ENCODE data around the gene UGT3A2.
A peak's percentile ranks its signal among the peaks of the same experiment; 100 is the strongest.

The UGT3A2 gene, protein sequence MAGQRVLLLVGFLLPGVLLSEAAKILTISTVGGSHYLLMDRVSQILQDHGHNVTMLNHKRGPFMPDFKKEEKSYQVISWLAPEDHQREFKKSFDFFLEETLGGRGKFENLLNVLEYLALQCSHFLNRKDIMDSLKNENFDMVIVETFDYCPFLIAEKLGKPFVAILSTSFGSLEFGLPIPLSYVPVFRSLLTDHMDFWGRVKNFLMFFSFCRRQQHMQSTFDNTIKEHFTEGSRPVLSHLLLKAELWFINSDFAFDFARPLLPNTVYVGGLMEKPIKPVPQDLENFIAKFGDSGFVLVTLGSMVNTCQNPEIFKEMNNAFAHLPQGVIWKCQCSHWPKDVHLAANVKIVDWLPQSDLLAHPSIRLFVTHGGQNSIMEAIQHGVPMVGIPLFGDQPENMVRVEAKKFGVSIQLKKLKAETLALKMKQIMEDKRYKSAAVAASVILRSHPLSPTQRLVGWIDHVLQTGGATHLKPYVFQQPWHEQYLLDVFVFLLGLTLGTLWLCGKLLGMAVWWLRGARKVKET

DNA sequence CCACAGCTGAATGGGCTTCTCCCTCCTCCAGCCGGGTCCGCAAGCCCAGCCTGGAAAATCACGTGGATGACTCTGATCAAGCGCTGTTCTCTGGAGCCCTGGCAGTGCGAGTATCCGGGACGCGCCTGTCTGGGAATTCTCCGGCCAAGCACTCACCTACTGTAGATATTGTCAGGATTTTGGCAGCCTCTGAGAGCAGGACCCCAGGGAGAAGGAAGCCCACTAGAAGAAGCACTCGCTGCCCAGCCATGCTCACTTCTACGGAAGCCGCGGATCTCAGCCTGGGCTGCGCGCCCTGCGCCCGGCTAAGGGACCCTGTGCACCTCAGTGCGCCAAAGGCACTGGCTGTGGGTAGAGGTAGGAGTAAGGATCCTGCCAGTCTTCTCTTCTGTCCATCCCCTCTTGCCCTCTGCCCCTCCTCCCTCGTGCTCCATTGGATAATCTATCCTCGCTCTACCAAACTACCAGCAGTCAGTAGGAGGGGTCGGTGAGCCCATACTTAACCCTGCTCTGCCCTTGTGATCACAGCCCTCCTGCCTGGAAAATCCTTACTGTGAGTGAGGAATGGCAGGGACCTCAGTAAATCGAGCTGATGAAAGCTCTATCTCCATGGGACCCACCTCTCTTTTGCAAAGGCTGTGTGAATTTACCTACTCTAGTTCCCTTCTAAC is at the start of gene UGT3A2:
Gene UGT3A2 (minus strand): TSS at position 343 of the 671 bp plus-strand sequence. CDS start 93 bp downstream, at position 250.
- no peak for DNase-seq (ENCODE audit: low spot score)

DNA sequence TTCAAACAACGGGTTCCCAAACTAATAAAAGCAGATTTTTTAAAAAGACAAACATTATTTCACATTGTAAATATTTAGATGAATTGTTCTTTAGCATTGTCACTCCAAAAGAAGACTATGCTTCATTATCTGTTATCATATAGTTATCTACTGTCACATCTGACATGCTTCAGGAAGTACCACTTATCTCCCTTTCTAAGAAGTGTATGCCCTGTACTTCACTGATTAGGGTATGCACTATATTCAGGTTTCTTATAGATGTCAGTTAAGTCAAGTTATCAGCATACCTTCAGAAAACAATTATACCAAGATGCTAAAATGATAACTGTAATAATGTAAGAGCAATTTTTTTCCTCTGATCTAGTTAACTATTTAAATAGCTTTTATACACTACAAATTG is 44.6 kb upstream of the UGT3A2 start:
- no peak for DNase-seq (ENCODE audit: low spot score)

DNA sequence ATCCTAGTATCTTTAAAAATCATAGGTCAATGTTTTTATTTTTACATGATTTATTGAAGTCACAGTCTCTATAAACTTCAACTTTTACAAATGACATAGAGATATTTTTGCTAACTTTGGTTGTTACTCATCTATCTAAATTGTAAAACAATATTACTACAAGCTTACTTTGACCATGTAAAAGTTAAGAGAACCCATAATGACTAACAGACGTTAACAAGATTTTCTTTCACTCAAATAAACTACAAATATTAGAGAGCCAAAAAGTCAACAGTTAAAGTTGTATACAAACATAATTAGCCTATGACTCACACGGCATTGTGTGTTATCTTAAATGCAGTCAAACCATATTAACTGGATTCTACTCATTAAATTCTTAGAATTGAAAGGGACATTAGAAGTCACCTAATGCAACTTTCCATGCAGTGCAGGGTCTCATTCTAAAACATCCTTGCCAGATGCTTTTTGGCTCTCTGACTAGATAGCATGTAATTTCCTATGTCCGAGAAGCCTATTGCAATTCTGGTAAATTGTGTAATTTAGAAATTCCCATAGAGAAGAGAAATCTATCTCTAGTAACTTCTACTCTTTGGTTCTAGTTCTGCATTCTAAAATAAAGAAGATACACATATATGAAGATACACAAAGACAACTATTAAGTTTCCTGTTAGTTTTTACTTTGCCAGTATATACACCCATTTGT is 42.2 kb upstream of the UGT3A2 start:
- DNase-seq (ENCODE audit: low spot score) = no peak

DNA sequence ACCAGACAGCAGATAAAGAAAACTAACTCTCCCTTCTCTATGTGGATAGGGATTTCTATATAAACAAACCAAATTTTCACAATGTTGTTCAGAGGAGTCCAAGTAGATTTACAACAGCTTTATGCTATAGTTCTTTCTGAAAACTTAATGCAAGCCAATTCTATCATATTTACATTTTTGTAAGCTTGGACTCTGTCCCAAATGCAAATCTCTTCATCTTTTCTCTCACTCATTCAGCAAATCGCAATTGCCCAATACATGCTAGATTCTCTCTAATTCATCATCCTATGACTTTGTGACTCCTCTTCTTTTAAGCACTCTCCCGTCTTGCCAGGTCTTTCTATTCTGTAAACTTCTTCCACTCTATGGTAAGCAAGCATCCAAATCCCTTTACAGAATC is 39.1 kb upstream of the UGT3A2 start:
- no peak for DNase-seq (ENCODE audit: low spot score)

DNA sequence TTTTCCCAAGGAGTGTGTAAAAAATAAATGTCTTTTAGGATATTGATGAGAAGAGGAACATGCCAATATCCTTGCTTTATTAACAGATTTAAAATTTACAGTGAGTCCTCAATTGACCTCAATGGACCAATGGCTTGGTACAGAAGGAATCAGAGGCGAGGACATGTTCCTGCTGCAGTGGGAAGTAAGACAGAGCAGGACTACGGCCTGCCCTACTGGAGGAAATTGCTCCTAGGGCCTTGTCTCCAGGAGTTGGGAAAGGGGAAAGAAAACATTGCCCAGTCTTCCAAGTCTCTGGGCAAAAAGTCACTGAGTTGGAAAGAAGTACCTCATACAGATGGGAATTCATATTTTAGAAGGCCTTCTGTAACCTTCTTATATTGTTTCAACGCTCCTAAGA is 33.1 kb upstream of the UGT3A2 start:
- no peak for DNase-seq (ENCODE audit: low spot score)

DNA sequence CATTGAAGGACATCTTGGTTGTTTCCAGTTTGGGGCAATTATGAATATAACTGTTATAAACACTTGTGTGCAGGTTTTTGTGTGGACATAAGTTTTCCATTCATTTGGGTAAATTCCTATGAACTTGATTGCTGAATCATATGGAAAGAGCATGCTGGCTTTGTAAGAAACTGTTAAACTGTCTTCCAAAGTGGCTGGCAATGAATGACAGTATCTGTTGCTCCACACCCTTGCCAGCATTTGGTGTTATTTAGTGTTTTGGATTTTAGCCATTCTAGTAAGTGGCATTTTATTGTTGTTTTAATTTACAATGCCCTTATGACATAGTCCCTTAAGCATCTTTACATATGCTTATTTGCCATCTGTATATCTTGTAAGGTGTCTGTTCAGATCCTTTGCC is 29.8 kb upstream of the UGT3A2 start:
- DNase-seq (ENCODE audit: low spot score) = no peak

DNA sequence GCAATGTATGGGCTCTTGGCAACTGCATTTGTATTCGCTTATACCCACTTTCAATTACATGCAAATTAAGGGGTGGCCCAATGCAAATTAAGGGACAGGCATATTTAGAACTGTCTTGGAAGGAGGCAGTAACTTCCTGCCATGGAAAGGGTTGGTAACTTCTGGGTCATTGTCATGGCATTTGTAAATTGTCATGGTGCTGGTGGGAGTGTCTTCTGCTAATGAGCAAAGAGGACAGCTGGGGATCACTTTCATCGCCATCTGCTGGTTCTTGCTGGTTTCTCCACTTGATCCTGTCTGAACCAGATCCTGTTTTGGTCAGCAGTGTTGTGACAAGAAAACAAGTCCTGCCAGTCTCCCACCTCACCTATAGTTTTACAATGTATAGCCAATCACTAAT is 23.3 kb upstream of the UGT3A2 start:
- DNase-seq (ENCODE audit: low spot score) = no peak

DNA sequence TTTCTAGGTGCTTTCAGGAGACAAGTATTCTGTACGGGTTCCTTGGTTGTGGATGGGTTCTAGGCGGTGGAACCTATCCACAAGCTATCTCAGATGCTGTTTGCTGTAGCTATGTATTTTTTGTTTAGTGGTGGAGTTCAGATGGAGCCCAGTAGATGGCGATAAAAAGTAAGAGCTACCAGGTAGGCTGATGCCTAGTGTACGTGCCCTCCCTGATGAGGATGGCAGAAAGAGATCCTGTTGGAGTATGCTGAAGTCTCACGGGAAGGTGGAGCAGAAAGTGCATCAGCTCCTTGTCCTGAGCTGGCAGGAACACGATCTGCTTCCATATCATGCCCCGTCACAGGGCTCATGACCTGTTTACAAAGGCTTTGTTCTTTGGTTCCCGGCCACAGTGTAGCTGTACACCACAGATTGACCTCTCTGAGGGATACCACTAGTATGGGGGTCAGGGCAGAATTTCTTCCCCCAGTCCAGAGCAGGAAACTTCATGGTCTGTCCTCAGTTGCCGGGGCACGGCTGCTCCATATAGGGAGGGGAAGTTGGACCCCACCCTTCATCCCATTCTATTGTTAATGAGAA is 12.6 kb upstream of the UGT3A2 start:
- DNase-seq (ENCODE audit: low spot score) = peak; percentile 54

DNA sequence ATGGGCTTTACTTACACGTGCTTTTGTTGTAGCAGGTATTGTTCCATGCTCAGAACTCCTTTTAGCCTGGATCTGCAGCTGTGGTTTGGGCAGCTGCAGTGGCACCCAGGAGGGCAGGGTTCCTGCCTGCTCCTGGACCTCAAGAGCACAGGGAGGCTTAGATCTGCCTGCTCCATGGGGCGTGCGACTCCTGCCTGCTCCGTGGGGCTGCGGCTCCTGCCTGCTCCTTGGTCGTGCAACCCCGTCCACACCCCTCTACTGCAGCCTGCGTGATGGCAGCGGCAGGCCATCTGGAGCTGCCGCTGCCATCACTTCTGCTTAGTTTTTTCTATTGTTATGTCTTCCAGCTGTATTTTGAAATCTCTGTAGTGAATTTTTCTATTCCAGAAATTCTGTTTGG is 11.7 kb upstream of the UGT3A2 start:
- no peak for DNase-seq (ENCODE audit: low spot score)

DNA sequence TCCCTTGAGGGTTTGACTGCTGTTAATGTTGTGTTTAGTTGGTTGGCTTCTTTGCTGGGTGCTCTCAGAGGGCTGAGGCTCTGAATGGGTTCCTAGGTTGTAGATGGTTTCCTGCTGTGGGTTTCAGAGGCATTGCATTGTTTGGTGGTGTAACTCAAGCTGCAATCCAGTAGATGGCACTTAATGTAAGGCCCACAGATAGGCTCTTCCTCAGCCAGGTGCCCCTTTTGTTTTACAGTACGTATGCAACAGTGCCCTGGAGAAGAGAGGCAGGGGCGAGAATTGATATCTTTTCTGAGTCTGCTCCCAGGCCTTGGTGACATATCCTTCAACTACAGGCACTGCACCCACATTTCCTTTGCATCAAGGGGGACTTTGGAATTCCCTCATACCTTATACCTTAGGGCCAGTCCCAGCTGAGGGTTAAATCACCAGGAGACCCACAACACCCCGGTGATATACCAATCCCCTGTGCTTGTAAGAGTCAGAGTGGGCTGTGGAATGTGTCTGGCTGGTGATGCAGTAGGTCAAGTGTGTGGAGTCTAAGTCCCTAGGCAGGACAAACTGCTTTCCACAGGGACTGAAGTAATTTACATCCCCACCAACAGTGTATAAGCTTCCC is 7.0 kb upstream of the UGT3A2 start:
- DNase-seq (ENCODE audit: low spot score) = no peak

DNA sequence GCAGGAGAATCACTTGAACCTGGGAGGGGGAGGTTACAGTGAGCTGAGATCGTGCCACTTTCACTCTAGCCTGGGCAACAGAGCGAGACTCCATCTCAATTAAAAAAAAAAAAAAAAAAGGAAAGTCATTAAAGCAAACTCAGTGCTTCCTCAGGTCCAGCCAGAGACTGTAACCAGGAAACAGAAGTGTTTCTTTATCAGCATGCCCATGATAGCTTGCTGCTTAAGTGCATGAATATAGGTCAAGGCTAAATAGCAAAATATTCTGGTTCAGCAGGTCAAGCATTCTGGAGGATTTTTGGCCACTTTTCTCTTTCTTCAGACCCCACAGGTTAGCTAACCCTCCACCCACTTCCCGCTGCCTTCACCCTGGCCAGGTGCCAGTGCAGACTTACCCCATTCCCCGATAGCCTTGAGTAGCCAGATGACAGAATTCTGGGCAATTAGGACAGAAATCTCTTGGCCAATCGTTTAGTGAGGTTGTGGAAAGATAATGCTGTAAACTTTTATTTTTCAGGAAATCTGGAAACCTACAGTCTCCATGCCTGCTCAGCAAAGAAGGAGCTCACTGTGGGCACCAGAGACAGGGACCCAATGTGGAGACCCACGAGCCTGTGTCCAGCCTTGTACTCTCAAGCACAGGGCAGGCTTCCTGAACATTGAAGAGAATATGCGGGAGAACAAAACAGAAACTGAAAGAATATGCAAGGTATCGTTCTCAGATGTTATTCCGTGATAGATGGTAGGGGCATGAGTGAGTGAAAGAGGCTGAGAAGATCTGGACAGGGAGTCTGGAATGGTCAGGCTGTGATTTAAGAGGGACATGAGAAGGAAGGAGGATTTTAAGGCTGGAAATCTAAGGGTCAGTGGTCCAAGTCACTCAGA is 4.2 kb upstream of the UGT3A2 start:
- no peak for DNase-seq (ENCODE audit: low spot score)

DNA sequence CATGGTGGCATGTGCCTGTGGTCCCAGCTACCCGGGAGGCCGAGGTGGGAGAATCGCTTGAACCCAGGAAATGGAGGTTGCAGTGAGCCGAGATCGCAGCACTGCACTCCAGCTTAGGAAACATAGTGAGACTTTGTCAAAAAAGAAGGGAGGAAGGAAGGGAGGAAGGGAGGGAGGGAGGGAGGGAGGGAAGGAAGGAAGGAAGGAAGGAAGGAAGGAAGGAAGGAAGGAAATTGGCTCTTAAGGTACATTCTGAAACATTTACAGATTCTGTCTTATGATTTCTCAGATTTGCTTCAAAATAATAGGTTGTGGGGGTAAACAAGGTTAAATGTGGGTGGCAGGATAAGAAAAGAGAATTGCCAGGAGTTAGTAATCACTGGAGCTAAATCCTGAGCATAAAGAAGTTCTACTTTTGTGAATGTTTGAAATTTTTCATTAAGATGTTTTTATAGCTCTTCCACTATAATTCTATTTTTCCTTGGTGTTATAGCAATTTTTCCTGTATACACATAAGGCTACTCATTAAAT is 2.1 kb upstream of the UGT3A2 start:
- no peak for DNase-seq (ENCODE audit: low spot score)

DNA sequence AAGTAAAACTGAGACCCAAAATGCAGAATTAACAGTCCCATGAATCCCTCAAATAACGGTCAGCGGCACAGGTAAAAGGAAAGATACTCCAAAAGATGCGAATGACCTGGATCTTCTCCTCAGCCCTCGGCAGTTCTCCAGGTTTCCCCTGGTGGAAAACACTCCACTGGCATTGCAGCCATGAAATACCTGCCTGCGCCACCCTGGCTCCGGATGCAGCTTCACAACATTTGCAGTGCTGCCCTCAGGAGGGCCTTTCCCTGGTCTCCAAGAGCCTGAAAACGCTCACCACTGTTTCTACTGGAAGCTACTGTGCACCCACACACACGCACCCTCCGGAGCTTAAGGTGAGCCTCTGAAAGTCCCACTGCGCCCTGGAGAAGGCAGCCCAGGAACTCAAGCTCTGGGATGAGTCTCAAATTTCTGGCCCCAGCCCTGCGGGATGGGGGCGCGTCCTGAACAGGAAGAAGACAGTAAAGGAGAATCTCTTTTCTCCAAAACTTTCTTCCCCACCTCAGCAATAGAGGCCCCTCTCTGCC is 612 bp downstream of the UGT3A2 start:
- DNase-seq (ENCODE audit: low spot score) = no peak

DNA sequence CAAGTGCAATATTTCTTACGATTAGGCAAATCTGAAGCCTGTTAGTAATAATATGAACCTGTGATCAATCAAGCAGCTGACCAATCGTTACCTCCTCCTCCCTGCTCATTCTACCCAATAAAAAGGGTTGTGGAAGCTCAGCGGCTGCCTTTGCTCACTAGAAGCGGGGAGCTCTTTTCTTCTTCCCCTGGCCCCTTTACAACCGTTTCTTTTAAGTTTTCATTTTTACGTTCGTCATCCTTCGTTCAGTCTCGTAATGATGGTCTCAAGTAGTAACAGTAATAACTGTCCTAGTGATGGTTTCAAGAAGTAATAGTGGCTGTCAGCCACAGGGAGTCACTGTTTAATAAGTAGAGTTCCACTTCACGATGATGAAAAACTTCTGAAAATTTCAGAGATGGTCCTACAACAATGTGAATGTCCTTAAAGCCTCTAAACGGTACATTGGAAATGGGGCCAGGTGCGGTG is 6.2 kb downstream of the UGT3A2 start:
- no peak for DNase-seq (ENCODE audit: low spot score)

DNA sequence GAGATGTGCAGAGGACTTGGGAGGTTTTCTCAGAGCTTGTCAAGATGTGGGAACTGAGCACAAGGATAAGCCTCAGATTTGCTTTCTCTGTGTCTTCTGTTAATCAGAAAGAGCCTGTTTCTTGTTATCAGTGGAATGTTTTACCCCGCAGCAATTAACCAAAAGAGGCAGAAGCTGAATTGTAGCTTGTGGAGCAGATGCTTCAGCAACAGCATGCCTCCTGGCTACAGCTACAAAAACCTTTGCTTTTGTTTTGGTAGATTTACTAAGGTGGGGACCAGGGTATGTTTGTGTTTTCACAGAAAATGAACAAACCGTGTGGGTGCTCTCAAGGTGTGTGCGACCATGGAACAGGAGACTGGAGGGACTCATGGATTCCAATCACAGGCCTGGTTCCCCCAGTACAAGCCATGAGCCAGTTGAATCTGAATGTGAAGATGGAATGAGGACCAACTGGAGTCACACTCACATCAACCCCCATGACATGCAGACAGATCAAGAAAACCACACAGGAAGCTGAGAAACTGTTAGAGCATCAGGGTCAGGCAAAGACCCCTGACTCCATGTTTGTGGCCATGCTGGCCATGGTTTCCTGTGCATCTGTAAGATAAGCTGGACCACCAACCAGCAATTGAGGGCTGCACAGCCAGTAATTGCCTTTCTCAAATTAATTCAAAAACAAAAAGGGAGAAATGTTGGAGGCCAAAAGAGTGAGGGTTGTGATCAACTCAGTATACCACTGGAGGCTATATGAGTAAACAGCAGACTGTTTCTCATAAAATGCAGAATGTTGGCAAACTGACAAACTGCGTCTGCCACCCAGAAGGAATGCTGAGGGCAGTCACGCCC is 6.9 kb downstream of the UGT3A2 start:
- DNase-seq (ENCODE audit: low spot score) = no peak

DNA sequence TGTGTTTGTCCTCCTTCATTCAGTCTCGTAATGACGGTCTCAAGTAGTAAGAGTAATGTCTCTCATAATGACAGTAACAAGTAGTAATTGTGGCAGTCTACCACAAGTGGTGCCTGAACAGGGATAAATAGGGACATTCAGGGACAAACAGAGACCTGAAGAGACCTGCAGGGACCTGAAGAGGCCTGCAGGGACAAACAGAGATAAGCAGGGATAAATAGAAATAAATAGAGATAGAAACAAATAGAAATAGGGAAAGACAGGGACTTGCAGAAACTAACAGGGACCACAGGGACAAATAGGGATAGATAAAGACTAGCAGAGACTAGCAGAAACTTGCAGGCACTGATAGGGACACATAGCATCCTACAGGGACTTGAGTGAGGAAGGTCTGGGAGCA is 7.9 kb downstream of the UGT3A2 start:
- no peak for DNase-seq (ENCODE audit: low spot score)

DNA sequence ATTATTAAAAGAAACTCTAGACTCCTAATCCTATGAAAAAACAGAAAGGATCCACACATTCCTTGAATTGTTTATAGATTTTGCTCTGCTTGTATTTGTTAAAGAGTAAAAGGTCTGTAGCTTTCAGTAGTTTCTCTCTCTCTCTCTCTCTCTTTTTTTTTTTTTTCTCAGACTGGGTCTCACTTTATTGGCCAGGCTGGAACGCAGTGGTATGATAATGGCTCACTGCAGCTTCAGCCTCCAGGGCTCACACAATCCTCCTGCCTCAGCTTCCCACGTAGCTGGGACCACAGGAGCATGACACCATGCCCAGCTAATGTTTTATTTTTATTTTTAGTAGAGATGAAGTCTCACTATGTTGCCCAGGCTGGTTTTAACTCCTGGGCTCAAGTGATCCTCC is 9.3 kb downstream of the UGT3A2 start:
- DNase-seq (ENCODE audit: low spot score) = no peak

DNA sequence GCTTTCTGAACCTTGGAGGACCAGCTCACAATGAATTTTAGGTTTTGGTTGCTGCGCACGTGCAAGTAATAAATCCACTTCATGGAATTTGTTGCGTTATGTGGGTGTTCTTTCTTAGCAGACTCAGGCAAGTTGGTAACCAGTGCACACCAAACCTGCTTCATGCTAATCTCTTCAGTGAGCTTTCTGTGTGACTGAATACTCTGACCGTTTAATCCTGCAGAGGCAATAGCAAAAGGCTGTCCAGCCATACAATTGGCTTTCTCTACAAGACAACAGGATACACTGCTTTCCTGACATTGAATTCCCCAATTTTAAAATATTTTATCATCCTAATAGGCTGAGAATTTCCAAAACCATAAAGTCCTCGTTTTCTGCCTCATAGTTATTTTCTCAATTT is 10.3 kb downstream of the UGT3A2 start:
- DNase-seq (ENCODE audit: low spot score) = no peak

DNA sequence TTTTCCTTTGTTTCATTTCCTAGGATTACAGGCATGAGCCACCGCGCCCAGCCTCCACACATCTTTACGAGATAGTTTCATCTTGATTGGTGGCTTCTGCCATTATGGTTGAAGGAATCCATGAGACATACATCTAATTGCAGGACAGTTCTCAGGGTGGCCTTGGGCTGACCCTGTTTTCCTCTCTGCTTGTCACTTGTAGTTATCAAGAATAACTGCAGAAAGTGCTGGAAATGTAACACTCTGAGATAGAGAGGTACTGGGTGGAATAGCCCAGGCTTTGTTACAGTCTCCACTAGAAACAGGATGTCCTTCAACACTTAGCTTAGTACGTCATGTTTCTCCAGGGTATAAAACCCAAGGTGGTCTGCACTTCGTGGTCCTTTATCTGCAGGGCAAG is 10.7 kb downstream of the UGT3A2 start:
- DNase-seq (ENCODE audit: low spot score) = no peak
